Activated gamma-delta T cell (primary cell): ENCODE data around the gene LRIT1.

Experiments used
- DNase-seq: peaks from one replicate; lab custom pipeline; 2025; lab: John Stamatoyannopoulos, UW

LRIT1 gene

GRCh38 chr10:84193327-84193726 is 48.0 kb downstream of the LRIT1 start:
- DNase-seq, result no peak

GRCh38 chr10:84191106-84191505 is 50.2 kb downstream of the LRIT1 start:
- DNase-seq, result no peak

- DNase-seq, result no peak
Measured at GRCh38 chr10:84190621-84191020, 50.7 kb downstream of the LRIT1 start.

- no peak for DNase-seq
Measured at GRCh38 chr10:84188815-84189214, 52.5 kb downstream of the LRIT1 start.

- DNase-seq, result no peak
Measured at GRCh38 chr10:84185526-84186175, 55.7 kb downstream of the LRIT1 start.

GRCh38 chr10:84184517-84184916 is 56.8 kb downstream of the LRIT1 start:
- DNase-seq, result no peak

- no peak for DNase-seq
Measured at GRCh38 chr10:84181631-84182030, 59.7 kb downstream of the LRIT1 start.
